ENCODE measurements around the gene ACP6.

GRCh38 chr1:147634645-147635044, 35.7 kb downstream of the ACP6 start:
- TF ChIP-seq CTCF (IDR thresholded peaks at IDR 0.05) (no peak), POLR2A (IDR thresholded peaks at IDR 0.05) (no peak)
